Activated CD4-positive, alpha-beta T cell treated with anti-CD3 and anti-CD28 coated beads, Interleukin-2, amount 10 ng/mL, durations not matched to agents 7 days and 5 days (primary cell): Measurements from ENCODE around the gene ATXN1. TPM values are rescaled to one million over a fixed set of nuclear protein-coding genes. Genes with fewer than 3 reads are reported as not detected.

ENCODE experiments used
- CTCF ChIA-PET: fragments of 350-600 bp; sonication (Branson Sonifier 250); formaldehyde crosslinking; loops from one replicate; lab custom pipeline; 2021; ENCODE audit warnings: antibody characterized with exemption; lab: Charles Lee
- POLR2A ChIA-PET: fragments of 350-600 bp; sonication (Branson Sonifier 250); formaldehyde crosslinking; loops from one replicate; lab custom pipeline; 2021; ENCODE audit warnings: antibody characterized with exemption; lab: Charles Lee
- DNase-seq: peaks from one replicate; pipeline ENCODE4 v3.0.0-alpha.2; 2020
- H3K27ac Mint-ChIP-seq: one replicate; pipeline ENCODE4 v1.8.0; 2021; ENCODE audit warnings: mild to moderate bottlenecking, moderate library complexity, mixed read lengths
- H3K27me3 Mint-ChIP-seq: one replicate; pipeline ENCODE4 v1.8.0; 2021; ENCODE audit warnings: mixed read lengths
- H3K36me3 Mint-ChIP-seq: one replicate; pipeline ENCODE4 v1.8.0; 2021; ENCODE audit warnings: low read depth, mixed read lengths
- H3K4me1 Mint-ChIP-seq: one replicate; pipeline ENCODE4 v1.8.0; 2021; ENCODE audit warnings: mixed read lengths
- H3K4me3 Mint-ChIP-seq: one replicate; pipeline ENCODE4 v1.8.0; 2021; ENCODE audit warnings: mild to moderate bottlenecking, moderate library complexity, mixed read lengths
- H3K9me3 Mint-ChIP-seq: one replicate; pipeline ENCODE4 v1.8.0; 2021; ENCODE audit warnings: mixed read lengths
- total RNA-seq, 2 experiments: library from RNA; stranded (reverse); gene quantifications; one replicate each; pipeline ENCODE4 v1.2.3, GENCODE V29; 2021

The ATXN1 gene
- total RNA-seq, 2 experiments from 2014 or later: 36.0 to 40.4 TPM

GRCh38 chr6:16336911-16337294 is 424.4 kb downstream of the ATXN1 start:
- H3K27me3 Mint-ChIP-seq: no peaks in the 10 kb centered on the region
- H3K36me3 Mint-ChIP-seq: peaks cover 1% of the 10 kb centered on the region
- no peak for DNase-seq
- H3K27ac Mint-ChIP-seq: no peak overlapping the region
- POLR2A ChIA-PET: no interaction called here
- no peaks in the 10 kb centered on the region for H3K9me3 Mint-ChIP-seq
- CTCF ChIA-PET: interaction anchor here (0.7 kb wide), 1 partner anchor 29 kb away, joined by 3 read pairs; no protein-coding TSS in a partner anchor
- H3K4me3 Mint-ChIP-seq: no peak overlapping the region
- H3K4me1 Mint-ChIP-seq: no peaks in the 10 kb centered on the region

GRCh38 chr6:16336056-16336818 is 425.0 kb downstream of the ATXN1 start:
- no peaks in the 10 kb centered on the region for H3K27me3 Mint-ChIP-seq
- CTCF ChIA-PET: interaction anchor here (0.7 kb wide), 1 partner anchor 30 kb away, joined by 3 read pairs; no protein-coding TSS in a partner anchor

GRCh38 chr6:16335176-16335575 is 426.1 kb downstream of the ATXN1 start:
- no peaks in the 10 kb centered on the region for H3K9me3 Mint-ChIP-seq

More at GRCh38 chr6:16336056-16336818, 425.0 kb downstream of the ATXN1 start:
- no peak overlapping the region for H3K4me3 Mint-ChIP-seq
- peaks cover 1% of the 10 kb centered on the region for H3K36me3 Mint-ChIP-seq
- no peaks in the 10 kb centered on the region for H3K4me1 Mint-ChIP-seq
- no peaks in the 10 kb centered on the region for H3K9me3 Mint-ChIP-seq
- POLR2A ChIA-PET: no interaction called here
- H3K27ac Mint-ChIP-seq: no peak overlapping the region
- DNase-seq: no peak

DNA sequence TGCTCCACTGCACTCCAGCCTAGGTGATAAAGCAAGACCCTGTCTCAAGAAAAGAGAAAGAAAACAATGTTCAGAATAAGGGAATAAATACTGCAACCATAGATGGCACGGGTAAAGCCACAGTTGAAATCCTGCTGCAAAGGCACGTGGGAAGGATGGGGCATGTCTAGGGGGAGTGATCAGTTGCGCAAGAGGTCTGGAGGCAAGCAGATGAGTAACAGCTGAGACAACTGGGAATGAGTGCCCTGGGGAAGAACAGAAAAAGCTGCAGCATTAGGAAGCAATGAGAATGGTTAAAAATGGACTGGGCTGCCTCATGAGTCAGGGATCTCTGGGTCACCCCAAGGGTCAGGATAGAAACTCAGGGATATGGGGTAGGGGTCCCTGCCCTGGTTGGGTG is 426.6 kb downstream of the ATXN1 start:
- no peak overlapping the region for H3K4me3 Mint-ChIP-seq
- H3K27me3 Mint-ChIP-seq: no peaks in the 10 kb centered on the region
- ChIA-PET CTCF (interaction anchor here (1.1 kb wide), 1 partner anchor 12 kb away, joined by 3 read pairs; no protein-coding TSS in a partner anchor), POLR2A (no interaction called here)
- DNase-seq: no peak
- H3K36me3 Mint-ChIP-seq: no peaks in the 10 kb centered on the region
- H3K27ac Mint-ChIP-seq: peak overlapping the region; percentile 43
- no peaks in the 10 kb centered on the region for H3K9me3 Mint-ChIP-seq
- H3K4me1 Mint-ChIP-seq: no peaks in the 10 kb centered on the region

More at GRCh38 chr6:16335176-16335575, 426.1 kb downstream of the ATXN1 start:
- POLR2A ChIA-PET: no interaction called here
- Mint-ChIP-seq H3K27me3 (no peaks in the 10 kb centered on the region), H3K4me3 (no peak overlapping the region), H3K27ac (no peak overlapping the region), H3K4me1 (no peaks in the 10 kb centered on the region), H3K36me3 (no peaks in the 10 kb centered on the region)
- CTCF ChIA-PET: interaction anchor here (1.1 kb wide), 1 partner anchor 13 kb away, joined by 3 read pairs; no protein-coding TSS in a partner anchor
- no peak for DNase-seq

DNA sequence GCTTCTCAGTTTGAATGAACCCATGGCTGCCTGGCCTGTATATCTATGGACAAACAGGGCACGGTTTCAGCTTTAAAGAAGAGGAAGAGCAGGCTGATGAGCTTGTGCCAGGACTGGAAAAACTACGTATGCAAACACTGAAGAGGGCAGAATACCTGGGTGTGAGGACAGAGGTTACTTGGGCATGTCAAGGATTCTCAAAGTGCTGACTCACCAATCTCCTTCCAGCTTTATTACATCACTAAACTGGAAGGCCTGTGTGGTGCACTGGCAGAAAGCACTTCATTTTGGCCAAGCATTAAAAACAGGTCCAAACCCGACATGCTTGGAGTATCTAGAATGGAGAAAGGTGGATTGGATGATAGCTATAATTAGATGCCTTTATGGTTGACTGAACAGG is 427.7 kb downstream of the ATXN1 start:
- CTCF ChIA-PET: interaction anchor here (0.9 to 1.3 kb wide), 3 partner anchors 14 to 48 kb away, joined by 3 to 4 read pairs (median 3); no protein-coding TSS in a partner anchor
- Mint-ChIP-seq H3K27ac (no peak overlapping the region), H3K9me3 (no peaks in the 10 kb centered on the region), H3K4me3 (no peak overlapping the region), H3K27me3 (no peaks in the 10 kb centered on the region), H3K4me1 (peaks cover 2% of the 10 kb centered on the region), H3K36me3 (no peaks in the 10 kb centered on the region)
- DNase-seq: no peak
- POLR2A ChIA-PET: no interaction called here

GRCh38 chr6:16332175-16332542 is 429.1 kb downstream of the ATXN1 start:
- DNase-seq: peak; percentile 84
- no peak overlapping the region for H3K27ac Mint-ChIP-seq
- no peaks in the 10 kb centered on the region for H3K27me3 Mint-ChIP-seq
- H3K36me3 Mint-ChIP-seq: peaks cover 7% of the 10 kb centered on the region
- peaks cover 2% of the 10 kb centered on the region for H3K4me1 Mint-ChIP-seq
- CTCF ChIA-PET: interaction anchor here (0.5 to 1.3 kb wide), 17 partner anchors 12 to 697 kb away, joined by 3 to 6 read pairs (median 3); no protein-coding TSS in a partner anchor
- H3K9me3 Mint-ChIP-seq: no peaks in the 10 kb centered on the region
- POLR2A ChIA-PET: no interaction called here
- no peak overlapping the region for H3K4me3 Mint-ChIP-seq

DNA sequence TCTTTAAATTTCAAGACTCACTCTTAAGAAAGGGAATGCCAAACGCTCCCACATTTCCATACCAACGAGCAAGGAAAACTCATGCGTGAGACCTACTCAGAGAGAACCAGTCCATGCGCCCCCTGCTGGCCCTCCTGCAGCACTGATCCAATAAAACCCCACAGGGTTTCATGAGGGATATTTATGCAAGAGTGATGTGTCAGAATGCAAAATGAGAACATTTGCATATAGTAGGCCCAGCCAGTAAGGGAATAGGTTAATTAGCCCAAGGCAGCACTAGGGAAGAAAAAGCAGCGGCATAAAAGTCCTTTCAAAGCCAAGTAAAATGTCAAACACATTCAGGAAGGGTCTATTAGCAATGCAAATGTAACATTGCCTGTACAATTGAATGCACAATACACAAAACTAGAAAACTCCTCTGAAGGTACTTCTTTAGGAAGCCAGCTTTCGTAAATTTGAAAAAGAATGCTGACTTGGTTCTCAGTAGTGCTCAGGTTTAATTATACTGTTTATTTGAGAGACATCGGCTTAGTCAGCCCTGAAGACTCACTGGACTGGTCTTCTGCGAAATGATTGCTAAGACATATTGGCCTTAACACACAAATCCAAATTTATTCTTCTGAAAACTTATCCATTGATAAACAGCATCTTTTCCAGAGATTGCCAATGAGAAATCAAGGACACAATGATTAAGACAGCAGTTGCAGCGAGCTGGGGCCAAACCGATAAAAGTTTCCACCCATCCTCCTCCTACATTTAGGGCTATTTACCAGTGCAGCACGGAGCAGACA is 429.7 kb downstream of the ATXN1 start:
- Mint-ChIP-seq H3K27ac (no peak overlapping the region), H3K9me3 (no peaks in the 10 kb centered on the region), H3K36me3 (peaks cover 10% of the 10 kb centered on the region), H3K4me1 (peaks cover 2% of the 10 kb centered on the region), H3K27me3 (no peaks in the 10 kb centered on the region), H3K4me3 (no peak overlapping the region)
- ChIA-PET CTCF (interaction anchor here (0.5 to 1.3 kb wide), 15 partner anchors 13 to 532 kb away, joined by 3 to 6 read pairs (median 3); no protein-coding TSS in a partner anchor), POLR2A (no interaction called here)
- DNase-seq: peak; percentile 67

GRCh38 chr6:16329233-16329632 is 432.0 kb downstream of the ATXN1 start:
- Mint-ChIP-seq H3K27me3 (no peaks in the 10 kb centered on the region), H3K4me1 (peaks cover 14% of the 10 kb centered on the region), H3K4me3 (no peak overlapping the region), H3K27ac (no peak overlapping the region), H3K9me3 (peaks cover 3% of the 10 kb centered on the region), H3K36me3 (peaks cover 24% of the 10 kb centered on the region)
- POLR2A ChIA-PET: no interaction called here
- no peak for DNase-seq
- CTCF ChIA-PET: no interaction called here

GRCh38 chr6:16327777-16328325 is 433.4 kb downstream of the ATXN1 start:
- ChIA-PET CTCF (interaction anchor here (0.6 kb wide), 1 partner anchor 442 kb away, joined by 3 read pairs; no protein-coding TSS in a partner anchor), POLR2A (no interaction called here)
- Mint-ChIP-seq H3K27ac (peak overlapping the region; percentile 4), H3K36me3 (peaks cover 26% of the 10 kb centered on the region), H3K4me1 (peaks cover 25% of the 10 kb centered on the region), H3K27me3 (no peaks in the 10 kb centered on the region), H3K9me3 (peaks cover 3% of the 10 kb centered on the region), H3K4me3 (no peak overlapping the region)
- DNase-seq: no peak

- H3K27ac Mint-ChIP-seq: no peak overlapping the region
- H3K27me3 Mint-ChIP-seq: no peaks in the 10 kb centered on the region
- H3K9me3 Mint-ChIP-seq: peaks cover 3% of the 10 kb centered on the region
- POLR2A ChIA-PET: no interaction called here
- DNase-seq: no peak
- no peak overlapping the region for H3K4me3 Mint-ChIP-seq
- CTCF ChIA-PET: interaction anchor here (0.6 kb wide), 1 partner anchor 158 kb away, joined by 3 read pairs; no protein-coding TSS in a partner anchor
- peaks cover 32% of the 10 kb centered on the region for H3K4me1 Mint-ChIP-seq
- H3K36me3 Mint-ChIP-seq: peaks cover 27% of the 10 kb centered on the region
Measured at GRCh38 chr6:16326971-16327776, 434.1 kb downstream of the ATXN1 start.

DNA sequence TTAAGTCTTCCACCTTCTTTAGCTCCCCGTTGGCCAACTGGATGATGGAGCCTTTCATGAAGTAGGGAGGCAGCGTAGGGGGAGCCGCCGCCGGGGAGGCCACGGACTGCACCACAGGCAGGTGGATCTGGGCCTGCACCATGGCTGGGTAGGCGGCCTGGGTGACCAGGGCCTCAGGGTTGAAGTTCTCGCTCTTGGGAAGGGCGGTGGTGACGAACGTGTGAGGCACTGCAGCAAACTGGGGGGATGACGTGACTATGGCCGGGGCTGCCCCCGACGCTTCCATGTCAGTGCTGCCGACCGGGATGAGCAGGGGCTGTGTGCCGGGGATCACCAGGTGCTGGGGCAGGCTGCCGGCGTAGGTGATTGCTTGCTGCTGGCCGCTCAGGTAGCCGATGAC is 434.7 kb downstream of the ATXN1 start:
- peaks cover 3% of the 10 kb centered on the region for H3K9me3 Mint-ChIP-seq
- no peaks in the 10 kb centered on the region for H3K27me3 Mint-ChIP-seq
- no peak overlapping the region for H3K4me3 Mint-ChIP-seq
- peaks cover 38% of the 10 kb centered on the region for H3K4me1 Mint-ChIP-seq
- DNase-seq: no peak
- no peak overlapping the region for H3K27ac Mint-ChIP-seq
- H3K36me3 Mint-ChIP-seq: peaks cover 27% of the 10 kb centered on the region
- CTCF ChIA-PET: interaction anchor here (0.6 kb wide), 1 partner anchor 157 kb away, joined by 3 read pairs; no protein-coding TSS in a partner anchor
- POLR2A ChIA-PET: no interaction called here
